NK-92 (cell line): ENCODE data around the gene ALDH1A1.
"Not testable (repeated sequence)": the region's sequence is repeated elsewhere in the genome, so short reads cannot be mapped to it uniquely, and the experiment has no call there.

Experiments used
- DNase-seq: peaks from one replicate; lab custom pipeline; 2025; ENCODE audit not compliant: unreplicated experiment; lab: John Stamatoyannopoulos, UW

Gene ALDH1A1

GRCh38 chr9:72898360-72898759 is 54.5 kb downstream of the ALDH1A1 start:
- DNase-seq = no peak

DNA sequence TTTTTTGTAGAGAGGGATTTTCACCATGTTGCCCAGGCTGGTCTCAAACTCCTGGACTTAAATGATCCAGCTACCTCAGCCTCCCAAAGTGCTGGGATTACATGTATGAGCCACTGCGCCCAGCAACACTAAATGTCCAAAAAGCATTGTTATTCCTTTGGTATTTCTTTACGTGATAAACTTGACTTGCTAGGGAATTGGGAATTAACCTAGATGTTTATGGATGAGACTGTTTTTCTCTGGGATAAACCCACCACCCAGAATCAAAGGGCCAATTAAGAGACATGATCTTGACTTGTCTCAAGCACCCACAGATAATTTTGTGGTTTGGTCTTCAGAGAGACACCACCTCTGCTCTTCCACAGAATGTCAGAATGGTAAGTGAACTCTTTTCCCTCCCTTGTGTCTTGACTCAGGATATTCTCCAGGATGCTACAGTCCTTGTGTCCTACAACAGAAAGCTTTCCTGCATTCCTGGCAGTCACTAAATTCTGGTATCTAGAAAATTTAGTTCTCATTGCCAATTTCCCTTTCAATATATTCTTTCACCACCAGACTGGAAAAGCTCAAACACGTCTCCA is 55.7 kb downstream of the ALDH1A1 start:
- DNase-seq = no peak

DNA sequence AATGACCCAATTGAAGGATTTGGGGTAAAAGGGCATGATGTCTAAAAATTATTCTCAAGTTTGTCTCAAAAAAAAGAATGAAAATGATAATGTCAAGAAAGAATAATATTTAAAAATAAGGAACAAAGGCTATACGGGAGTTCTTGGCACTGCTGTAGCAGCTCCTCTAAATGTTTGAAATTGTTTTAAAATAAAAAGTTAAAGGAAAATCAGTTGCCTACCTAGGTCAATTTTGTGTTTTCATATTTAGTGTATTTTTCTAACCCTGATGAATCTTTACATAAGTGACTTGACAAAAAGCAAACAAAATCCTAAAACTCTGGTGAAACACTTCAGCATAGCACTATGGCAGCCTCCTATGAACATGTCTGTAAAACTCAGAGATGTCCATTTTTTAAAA is 56.4 kb downstream of the ALDH1A1 start:
- DNase-seq = no peak

DNA sequence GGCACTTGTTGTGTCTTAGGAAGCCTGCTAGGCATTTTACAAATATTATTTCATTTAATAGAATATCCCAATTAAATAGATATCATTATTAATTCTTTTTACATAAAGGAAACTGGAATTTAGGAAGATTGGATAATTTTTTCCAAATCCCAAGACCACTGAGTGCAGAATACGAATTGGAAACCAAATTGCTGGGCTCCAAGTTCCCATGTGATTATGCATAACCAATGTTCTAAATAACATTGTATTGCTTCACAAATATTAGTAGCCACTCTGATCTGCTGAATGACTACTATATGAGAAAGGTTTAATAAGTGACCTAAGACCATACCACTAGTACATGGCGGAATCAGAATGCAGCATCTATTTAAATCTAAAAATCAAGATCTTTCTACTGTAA is 57.7 kb downstream of the ALDH1A1 start:
- DNase-seq = no peak

DNA sequence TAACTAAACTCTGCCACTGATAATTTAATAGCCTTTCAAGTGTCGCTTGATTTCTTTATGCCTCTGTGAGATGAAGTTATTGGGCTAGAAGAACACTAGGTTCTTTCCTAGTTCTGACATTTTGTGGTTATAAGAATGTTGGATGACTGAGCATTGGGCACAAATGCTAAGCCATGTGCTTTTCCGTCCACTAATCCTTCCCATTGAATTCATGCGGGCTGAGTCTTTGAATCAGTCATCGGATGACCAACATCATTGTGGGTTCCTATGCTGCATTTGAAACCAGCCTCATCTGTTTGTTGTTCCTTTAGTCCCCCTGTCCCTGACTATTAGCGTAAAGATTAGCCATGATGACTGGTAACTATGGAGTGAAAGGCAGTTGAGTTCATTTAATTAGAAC is 58.5 kb downstream of the ALDH1A1 start:
- DNase-seq = no peak

DNA sequence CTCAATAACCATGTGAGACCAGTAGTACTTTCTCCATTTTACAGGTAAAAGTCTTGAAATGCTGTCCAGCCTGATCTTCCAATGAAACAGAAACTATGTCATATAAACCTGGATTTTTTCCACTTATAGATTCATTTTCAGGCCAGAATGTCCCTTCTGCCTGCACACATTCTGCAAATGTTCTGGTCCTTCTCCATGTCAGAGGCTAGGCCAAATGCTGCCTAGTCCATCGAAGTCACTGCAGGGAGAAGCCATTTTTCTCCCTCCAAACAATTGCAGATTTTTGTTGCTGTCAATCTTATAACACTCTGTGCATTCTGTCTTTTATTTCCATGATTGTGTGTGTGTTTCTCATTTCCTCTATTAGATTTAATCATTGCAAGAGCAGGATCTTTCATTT is 59.4 kb downstream of the ALDH1A1 start:
- no peak for DNase-seq

- DNase-seq = no peak
These were observed 61.8 kb downstream of the ALDH1A1 start for GRCh38 chr9:72891043-72891442.

GRCh38 chr9:72888943-72889342 is 63.9 kb downstream of the ALDH1A1 start:
- DNase-seq = no peak

DNA sequence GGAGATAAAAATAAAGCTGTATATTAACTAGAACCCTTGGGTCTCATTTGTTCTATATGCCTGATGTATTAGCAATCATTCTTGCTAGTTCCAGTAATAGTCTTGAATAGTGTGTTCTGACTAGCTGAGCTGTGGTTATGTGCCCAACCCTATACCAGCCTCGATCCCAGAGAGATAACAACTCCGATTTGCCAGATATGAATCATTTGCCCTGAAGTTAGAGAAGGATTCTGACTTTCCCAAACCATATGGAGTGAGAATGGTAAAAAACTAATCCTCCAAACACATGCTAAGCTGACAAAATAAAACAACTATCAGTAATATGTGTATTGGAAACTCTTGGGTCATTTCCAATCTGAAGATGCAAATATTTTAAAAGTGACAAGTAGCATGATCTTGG is 64.8 kb downstream of the ALDH1A1 start:
- DNase-seq = no peak

- DNase-seq = no peak
These were observed 66.5 kb downstream of the ALDH1A1 start for GRCh38 chr9:72886386-72886785.

- DNase-seq = no peak
These were observed 68.3 kb downstream of the ALDH1A1 start for GRCh38 chr9:72884508-72884907.

DNA sequence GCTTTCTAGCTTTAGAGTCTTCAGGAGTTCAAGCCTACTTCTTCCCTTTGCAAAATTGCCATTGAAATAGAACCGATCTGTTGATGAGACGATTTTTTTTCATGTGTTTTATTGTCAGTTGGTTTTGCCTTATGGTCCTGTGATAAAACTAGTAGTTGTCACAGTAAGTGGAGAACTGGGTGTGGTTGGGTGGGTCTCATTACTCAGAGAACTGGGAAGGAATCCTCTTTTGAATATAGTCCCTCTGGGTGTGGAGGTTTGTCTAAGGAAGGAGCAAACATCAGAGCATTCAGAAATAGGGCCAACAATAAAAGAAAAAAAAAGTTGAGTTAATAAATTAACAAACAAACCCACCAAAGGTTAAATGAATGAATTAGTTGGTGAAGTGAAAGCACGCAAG is 69.0 kb downstream of the ALDH1A1 start:
- no peak for DNase-seq

- DNase-seq = no peak
These were observed 70.6 kb downstream of the ALDH1A1 start for GRCh38 chr9:72882117-72882775.

GRCh38 chr9:72880821-72881220 is 72.0 kb downstream of the ALDH1A1 start:
- DNase-seq = no peak

GRCh38 chr9:72875221-72875620 is 77.6 kb downstream of the ALDH1A1 start:
- no peak for DNase-seq

GRCh38 chr9:72874344-72874743 is 78.5 kb downstream of the ALDH1A1 start:
- no peak for DNase-seq

DNA sequence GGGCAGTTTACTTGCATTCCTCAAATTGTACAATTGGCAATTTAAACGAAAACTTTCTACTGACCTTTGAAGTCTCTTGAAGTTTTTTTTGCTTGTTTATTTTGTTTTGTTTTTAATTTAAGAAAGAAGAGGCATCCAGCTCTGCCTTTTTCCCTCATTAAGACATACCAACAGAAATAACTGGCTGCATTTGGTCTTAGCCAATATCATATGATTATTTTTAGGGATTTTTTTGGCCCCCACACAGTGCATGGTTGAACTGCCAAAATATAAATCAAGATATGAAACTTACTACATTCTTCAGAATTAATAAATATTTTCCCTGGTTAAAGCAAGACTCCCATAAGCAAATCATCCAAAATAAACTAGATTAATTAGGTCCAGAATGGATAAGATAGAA is 79.4 kb downstream of the ALDH1A1 start:
- DNase-seq = no peak

DNA sequence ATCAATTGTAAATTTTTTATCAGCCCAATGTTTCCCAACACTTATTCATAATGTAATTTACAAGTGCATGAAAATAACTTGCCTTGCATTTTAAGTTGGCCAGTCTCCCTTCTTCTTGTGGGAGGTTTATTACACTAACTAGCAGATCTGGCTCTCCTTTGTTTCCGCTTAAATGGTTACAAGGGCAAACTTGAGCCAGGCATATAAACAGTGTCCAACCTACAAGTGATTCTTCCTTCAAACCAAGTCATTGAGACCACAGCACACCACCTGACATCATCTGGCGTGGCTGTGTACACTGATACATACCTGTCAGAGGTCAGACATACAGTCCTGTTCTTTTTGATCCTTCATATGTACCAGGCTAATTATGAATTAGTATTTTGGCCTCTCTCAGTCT is 80.1 kb downstream of the ALDH1A1 start:
- no peak for DNase-seq

- no peak for DNase-seq
These were observed 81.2 kb downstream of the ALDH1A1 start for GRCh38 chr9:72871685-72872084.

GRCh38 chr9:72864327-72864726 is 88.5 kb downstream of the ALDH1A1 start:
- DNase-seq = no peak

DNA sequence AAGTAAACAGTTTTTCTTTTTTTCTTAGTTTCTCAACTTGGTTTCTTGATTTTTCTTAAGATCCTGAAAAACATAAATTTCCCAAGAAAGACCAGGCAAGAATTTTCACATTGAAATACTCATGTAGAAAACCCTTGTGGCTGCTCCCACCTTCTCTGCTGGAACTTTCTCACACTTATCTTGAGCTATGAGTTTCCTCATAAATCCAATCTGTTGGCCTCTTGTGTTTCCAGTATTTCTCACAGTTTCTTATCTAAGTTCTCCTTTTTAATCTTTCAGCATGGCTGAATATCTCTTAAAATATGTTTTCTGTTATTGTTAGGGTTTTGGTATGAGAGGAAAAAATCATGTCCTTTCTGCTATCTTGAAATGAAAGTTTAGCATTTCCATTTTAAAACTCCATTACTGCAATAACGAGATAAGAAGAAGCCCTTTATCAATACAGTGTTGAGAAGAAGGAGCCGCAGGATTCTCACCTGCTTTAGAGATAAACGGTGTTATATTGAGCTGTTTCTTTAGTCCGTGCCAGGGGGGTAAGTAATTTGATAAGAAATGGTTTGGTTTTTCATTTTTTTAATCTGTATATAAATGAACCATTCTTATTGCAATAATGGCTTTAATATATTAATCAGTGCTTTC is 89.3 kb downstream of the ALDH1A1 start:
- DNase-seq = no peak

DNA sequence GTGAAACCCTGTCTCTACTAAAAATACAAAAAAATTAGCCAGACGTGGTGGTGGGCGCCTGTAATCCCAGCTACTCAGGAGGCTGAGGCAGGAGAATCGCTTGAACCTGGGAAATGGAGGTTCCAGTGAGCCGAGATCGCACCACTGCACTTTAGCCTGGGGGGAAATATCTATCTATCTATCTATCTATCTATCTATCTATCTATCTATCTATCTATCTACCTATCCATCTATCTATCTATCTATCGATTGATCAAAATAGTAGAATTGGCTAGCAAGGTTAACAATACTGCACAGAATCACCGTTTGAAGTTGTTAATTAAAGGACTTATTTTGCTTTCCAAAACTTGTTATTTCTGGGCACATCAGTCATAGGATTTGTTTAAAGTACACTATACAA is 90.1 kb downstream of the ALDH1A1 start:
- not testable (repeated sequence) for DNase-seq
